GM18870 (cell line): ENCODE measurements around the gene HBZ.
"Not testable (repeated sequence)": the region's sequence is repeated elsewhere in the genome, so short reads cannot be mapped to it uniquely, and the experiment has no call there.

Source experiments
- ATAC-seq: cut with Tn5 transposase; IDR thresholded peaks from one replicate; pipeline ENCODE4 v1.9.1; 2021; ENCODE audit warnings: moderate library complexity; ENCODE audit not compliant: unreplicated experiment

Gene HBZ

GRCh38 chr16:177981-178667, 25.7 kb downstream of the HBZ start:
- ATAC-seq, result no peak

- no peak for ATAC-seq
Measured at GRCh38 chr16:178668-179015, 26.2 kb downstream of the HBZ start.

GRCh38 chr16:179211-180092, 27.0 kb downstream of the HBZ start:
- no peak for ATAC-seq

GRCh38 chr16:180101-180675, 27.7 kb downstream of the HBZ start, which contains the start of gene HBQ1:
TSS of gene HBQ1 (plus strand) at chr16:180459. CDS start at chr16:180487, 28 bp downstream.
- ATAC-seq, result no peak

GRCh38 chr16:180681-181564, 28.5 kb downstream of the HBZ start:
- ATAC-seq, result no peak

- ATAC-seq, result no peak
Measured at GRCh38 chr16:181565-182021, 29.1 kb downstream of the HBZ start.

GRCh38 chr16:183005-183404, 30.6 kb downstream of the HBZ start:
- ATAC-seq, result no peak

GRCh38 chr16:185213-185612, 32.8 kb downstream of the HBZ start:
- ATAC-seq, result no peak

- ATAC-seq, result no peak
Measured at GRCh38 chr16:185691-186090, 33.2 kb downstream of the HBZ start.

GRCh38 chr16:187330-187729, 34.9 kb downstream of the HBZ start:
- no peak for ATAC-seq

- ATAC-seq, result no peak
Measured at GRCh38 chr16:188674-189073, 36.2 kb downstream of the HBZ start.

- ATAC-seq, result no peak
Measured at GRCh38 chr16:189604-190186, 37.3 kb downstream of the HBZ start.

GRCh38 chr16:191831-192230, 39.4 kb downstream of the HBZ start:
- no peak for ATAC-seq

GRCh38 chr16:192686-193085, 40.2 kb downstream of the HBZ start:
- no peak for ATAC-seq

- ATAC-seq, result no peak
Measured at GRCh38 chr16:193441-193840, 41.0 kb downstream of the HBZ start.

GRCh38 chr16:194516-194915, 42.1 kb downstream of the HBZ start:
- no peak for ATAC-seq

GRCh38 chr16:200388-200787, 47.9 kb downstream of the HBZ start:
- no peak for ATAC-seq

- ATAC-seq, result no peak
Measured at GRCh38 chr16:203246-203645, 50.8 kb downstream of the HBZ start.

- ATAC-seq, result not testable (repeated sequence)
Measured at GRCh38 chr16:204046-204445, 51.6 kb downstream of the HBZ start.
